Ovary (tissue), 3 donors: ENCODE measurements around the gene SF1.

Experiments used
- CTCF ChIP-seq, 3 donors: fragments of 450-650 bp in 2 of 3; fragments of 200-600 bp in 1 of 3; IDR thresholded peaks; one replicate each; pipeline versions ENCODE4 v1.5.1 to v1.8.0; 2016 to 2022; ENCODE audit warnings: antibody characterized with exemption in 3 of 3, mild to moderate bottlenecking in 1 of 3
- EP300 ChIP-seq: sonication (generic); formaldehyde crosslinking; IDR thresholded peaks from one replicate; pipeline ENCODE4 v1.6.1; 2017; ENCODE audit warnings: antibody characterized with exemption
- POLR2A ChIP-seq: fragments of 450-650 bp; IDR thresholded peaks from one replicate; pipeline ENCODE4 v1.6.1; 2017; ENCODE audit warnings: antibody characterized with exemption, mild to moderate bottlenecking, moderate library complexity
- donor health status: DM: no; HTN: no; CAD: no.

DNA sequence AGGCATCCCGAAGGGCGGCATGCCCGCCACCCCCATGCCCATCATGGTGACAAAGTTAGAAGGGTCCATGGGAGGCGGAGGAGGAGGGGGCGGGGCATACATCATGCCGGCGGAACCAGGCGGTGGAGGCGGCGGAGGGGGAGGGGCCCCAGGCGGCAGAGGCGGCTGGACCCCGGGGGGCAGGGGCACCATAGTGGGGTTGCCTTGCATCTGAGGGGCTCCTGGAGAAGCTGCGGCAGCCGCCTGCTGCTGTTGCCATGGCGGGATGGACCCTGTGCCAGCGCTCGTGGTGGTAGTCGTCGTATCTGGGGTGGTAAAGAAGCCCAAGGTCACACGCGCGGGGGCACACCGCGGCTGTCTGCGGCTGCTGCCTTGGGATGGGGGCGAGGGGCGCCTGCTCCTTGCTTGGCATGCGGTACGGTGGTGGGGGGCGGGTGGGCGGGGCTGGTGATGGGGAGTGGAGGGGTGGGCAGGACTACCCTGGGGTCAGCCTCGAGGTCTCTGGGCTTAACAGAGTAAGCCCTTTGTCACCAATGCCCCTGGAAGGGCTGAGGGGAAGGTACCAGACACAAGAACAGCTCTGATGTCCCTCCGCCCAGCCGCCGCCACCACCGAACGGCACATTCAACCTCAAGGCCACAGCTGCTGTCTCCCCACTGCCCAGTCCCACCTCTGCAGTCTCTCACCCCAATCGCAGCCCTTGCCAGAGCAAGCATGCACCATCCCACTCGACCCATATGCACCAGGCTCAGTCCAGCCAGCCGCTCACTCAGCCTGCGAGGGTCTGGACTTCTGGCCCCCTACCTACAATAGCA, 12.3 kb downstream of the SF1 start:
- TF ChIP-seq CTCF (IDR thresholded peaks at IDR 0.05) = no peak
- no peak for TF ChIP-seq POLR2A
- TF ChIP-seq EP300 = no peak
